ENCODE data around the gene ABHD3. TPM values are rescaled to one million over a fixed set of nuclear protein-coding genes. Genes with fewer than 3 reads are reported as not detected.
"Not testable (repeated sequence)": the region's sequence is repeated elsewhere in the genome, so short reads cannot be mapped to it uniquely, and the experiment has no call there.

Gene ABHD3
- total and polyA plus RNA-seq, 4 donors, result 10.2 to 26.0 (median 24.3) TPM

DNA sequence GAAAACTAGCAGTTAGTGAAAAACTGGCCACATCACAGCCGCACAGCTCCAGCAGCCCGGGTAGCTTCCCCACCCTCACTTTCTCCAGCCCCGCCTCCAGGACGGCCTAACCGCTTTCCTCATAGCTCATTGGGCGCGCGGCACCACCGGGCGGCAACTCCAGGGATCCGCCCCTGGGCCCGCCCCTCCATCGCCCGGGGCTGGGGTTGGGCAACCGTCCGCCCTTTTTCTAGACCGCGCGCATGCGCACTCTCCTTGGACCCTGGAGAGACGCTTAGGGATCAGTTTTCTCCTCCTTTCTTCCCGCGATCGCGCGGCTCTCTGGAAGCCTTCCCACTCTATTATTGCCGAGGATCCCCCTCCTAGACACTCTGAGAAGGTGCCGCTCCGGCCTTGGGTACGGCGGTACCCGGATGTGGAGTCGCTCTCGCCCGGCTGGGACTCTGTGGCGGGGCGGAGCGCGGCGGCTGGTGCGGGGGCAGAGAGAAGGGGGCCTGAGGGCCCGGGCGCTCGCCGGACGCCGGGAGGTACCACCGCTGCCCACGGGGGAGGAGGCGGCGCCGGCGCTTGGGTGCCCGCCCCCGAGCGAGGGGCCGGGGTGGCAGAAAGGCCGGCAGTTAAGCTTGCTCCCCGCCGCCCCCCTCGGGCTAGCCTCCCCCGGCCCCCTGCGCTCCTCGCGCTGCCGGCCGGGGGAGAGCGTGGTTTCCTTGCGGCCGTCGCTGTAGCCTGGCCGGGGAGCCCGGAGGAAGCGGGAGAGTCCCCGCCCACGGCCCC, 36.2 kb upstream of the ABHD3 start, which contains the start of gene MIB1:
MIB1 (plus strand) TSS at position 255 of the 774 bp plus-strand sequence. CDS start 792 bp downstream, outside the sequence.
- Histone ChIP-seq H3K27me3 (ENCODE audit: control insufficient read depth, insufficient read depth, low read length) (no peaks in the 10 kb centered on the region), H3K4me3 (ENCODE audit: low read depth, low read length) (peak within 1 kb of the TSS; percentile 79), H3K4me1 (ENCODE audit: control insufficient read depth, insufficient read depth, low read length) (peaks cover 4% of the 10 kb centered on the region), H3K27ac (ENCODE audit: low read depth, low read length) (peak within 1 kb of the TSS; percentile 98), H3K9me3 (ENCODE audit: control insufficient read depth, insufficient read depth, low read length) (no peaks in the 10 kb centered on the region), H3K36me3 (ENCODE audit: control insufficient read depth, insufficient read depth, low read length) (no peaks in the 10 kb centered on the region)
- under 1% methylated on average over 76 of the region's 76 CpGs for WGBS (ENCODE audit: insufficient coverage)
- DNase-seq (ENCODE audit: low read depth in 4 of 6, low spot score in 6 of 6), result peak; percentile 98 to 100 (median 100)

DNA sequence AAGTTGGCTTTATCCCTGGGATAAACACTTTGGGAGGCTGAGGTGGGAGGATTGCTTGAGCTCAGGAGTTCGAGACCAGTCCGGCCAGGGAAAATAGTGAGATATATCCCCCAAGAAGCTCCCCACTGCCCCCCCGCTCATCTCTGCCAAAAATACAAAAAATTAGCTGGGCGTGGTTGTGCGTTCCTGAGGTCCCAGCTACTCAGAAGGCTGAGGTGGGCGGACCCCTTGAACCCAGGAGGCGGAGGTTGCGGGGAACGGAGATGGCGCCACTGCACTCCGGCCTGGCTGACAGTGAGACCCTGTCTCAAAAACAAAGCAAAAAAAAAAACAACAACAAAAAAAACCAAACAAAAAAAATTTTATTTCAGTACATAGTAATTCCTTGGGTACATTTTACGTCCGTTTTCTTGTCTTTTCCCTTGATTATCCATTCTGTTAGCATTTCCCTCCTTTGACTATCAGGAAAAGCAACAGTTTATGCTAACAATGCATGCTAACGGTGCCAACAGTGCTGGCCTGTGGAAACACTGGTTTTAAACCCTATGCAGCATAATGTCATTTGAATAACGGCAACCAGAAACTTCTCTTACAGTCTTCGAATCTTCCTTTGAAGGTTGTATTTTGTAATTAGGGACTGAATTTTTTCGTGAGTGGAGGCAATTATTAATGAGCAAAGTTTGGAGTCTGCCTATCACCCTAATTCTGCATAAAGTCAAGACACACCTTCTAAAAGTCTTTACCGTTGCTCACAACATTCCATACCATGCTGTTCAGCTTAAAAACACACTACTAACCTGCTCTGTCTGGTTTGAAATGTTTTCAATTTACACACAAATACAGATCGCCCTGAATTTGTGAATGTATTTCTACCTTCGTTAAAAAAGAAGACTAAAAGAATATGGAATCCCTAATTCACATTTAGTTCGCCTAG, 35.3 kb upstream of the ABHD3 start:
- DNase-seq (ENCODE audit: low read depth in 4 of 6, low spot score in 6 of 6), result peak in 1 of 6 donors; percentile 56
- H3K9me3 ChIP-seq (ENCODE audit: control insufficient read depth, insufficient read depth, low read length), result no peaks in the 10 kb centered on the region
- H3K36me3 ChIP-seq (ENCODE audit: control insufficient read depth, insufficient read depth, low read length), result no peaks in the 10 kb centered on the region
- H3K4me3 ChIP-seq (ENCODE audit: low read depth, low read length), result peak overlapping the region; percentile 79
- peak overlapping the region; percentile 98 for H3K27ac ChIP-seq (ENCODE audit: low read depth, low read length)
- 71% methylated on average over 11 of the region's 21 CpGs for WGBS (ENCODE audit: insufficient coverage)
- peaks cover 4% of the 10 kb centered on the region for H3K4me1 ChIP-seq (ENCODE audit: control insufficient read depth, insufficient read depth, low read length)
- H3K27me3 ChIP-seq (ENCODE audit: control insufficient read depth, insufficient read depth, low read length), result no peaks in the 10 kb centered on the region

DNA sequence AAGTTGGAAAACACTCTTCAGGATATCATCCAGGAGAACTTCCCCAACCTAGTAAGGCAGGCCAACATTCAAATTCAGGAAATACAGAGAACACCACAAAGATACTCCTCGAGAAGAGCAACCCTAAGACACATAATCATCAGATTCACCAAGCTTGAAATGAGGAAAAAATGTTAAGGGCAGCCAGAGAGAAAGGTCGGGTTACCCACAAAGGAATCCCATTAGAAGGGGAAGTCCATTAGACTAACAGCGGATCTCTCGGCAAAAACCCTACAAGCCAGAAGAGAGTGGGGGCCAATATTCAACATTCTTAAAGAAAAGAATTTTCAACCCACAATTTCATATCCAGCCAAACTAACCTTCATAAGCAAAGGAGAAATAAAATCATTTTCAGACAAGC, 32.4 kb upstream of the ABHD3 start:
- not testable (repeated sequence) for DNase-seq (ENCODE audit: low read depth in 4 of 6, low spot score in 6 of 6); H3K9me3 ChIP-seq (ENCODE audit: control insufficient read depth, insufficient read depth, low read length); H3K27ac ChIP-seq (ENCODE audit: low read depth, low read length); H3K4me3 ChIP-seq (ENCODE audit: low read depth, low read length); H3K36me3 ChIP-seq (ENCODE audit: control insufficient read depth, insufficient read depth, low read length); H3K4me1 ChIP-seq (ENCODE audit: control insufficient read depth, insufficient read depth, low read length); H3K27me3 ChIP-seq (ENCODE audit: control insufficient read depth, insufficient read depth, low read length)
- no CpG with 5 or more reads among the region's 4 CpGs for WGBS (ENCODE audit: insufficient coverage)

DNA sequence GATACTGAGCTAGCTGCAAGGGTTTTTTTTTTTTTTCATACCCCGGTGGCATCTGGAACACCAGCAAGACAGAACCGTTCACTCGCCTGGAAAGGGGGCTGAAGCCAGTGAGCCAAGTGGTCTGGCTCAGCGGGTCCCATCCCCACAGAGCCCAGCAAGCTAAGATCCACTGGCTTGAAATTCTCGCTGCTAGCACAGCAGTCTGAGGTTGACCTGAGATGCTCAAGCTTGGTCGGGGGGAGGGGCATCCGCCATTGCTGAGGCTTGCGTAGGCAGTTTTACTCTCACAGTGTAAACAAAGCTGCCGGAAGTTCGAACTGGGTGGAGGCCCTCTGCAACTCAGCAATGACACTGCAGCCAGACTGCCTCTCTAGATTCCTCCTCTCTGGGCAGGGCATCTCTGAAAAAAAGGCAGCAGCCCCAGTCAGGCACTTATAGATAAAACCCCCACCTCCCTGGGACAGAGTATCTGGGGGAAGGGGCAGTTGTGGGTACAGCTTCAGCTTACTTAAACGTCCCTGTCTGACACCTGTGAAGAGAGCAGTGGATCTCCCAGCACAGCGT, 31.0 kb upstream of the ABHD3 start:
- DNase-seq (ENCODE audit: low read depth in 4 of 6, low spot score in 6 of 6), result no peak
- WGBS (ENCODE audit: insufficient coverage), result 74% methylated on average over 12 of the region's 12 CpGs
- Histone ChIP-seq H3K4me1 (ENCODE audit: control insufficient read depth, insufficient read depth, low read length) (peaks cover 4% of the 10 kb centered on the region), H3K27me3 (ENCODE audit: control insufficient read depth, insufficient read depth, low read length) (no peaks in the 10 kb centered on the region), H3K36me3 (ENCODE audit: control insufficient read depth, insufficient read depth, low read length) (no peaks in the 10 kb centered on the region), H3K27ac (ENCODE audit: low read depth, low read length) (no peak overlapping the region), H3K4me3 (ENCODE audit: low read depth, low read length) (no peak overlapping the region), H3K9me3 (ENCODE audit: control insufficient read depth, insufficient read depth, low read length) (no peaks in the 10 kb centered on the region)

DNA sequence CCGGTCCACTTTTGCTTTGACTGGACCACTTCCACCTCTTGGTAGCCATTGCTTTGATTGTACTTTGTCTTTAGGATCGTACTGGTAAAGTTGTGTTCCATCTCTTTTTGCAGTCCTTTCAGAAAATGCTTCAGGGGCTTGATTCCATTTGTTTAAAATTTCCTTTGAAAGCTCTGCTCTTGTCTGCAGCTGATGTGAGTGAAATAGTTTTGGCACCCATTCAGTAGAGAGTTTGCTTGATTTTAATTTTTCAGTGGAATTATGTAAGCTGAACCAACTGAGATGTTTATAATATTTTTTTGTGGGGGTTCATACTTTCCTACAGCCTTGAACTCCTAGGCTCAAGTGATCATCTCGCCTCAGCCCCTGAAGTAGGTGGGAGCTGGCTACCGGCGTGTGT, 28.4 kb upstream of the ABHD3 start:
- WGBS (ENCODE audit: insufficient coverage), result 100% methylated on average over 3 of the region's 5 CpGs
- Histone ChIP-seq H3K27ac (ENCODE audit: low read depth, low read length) (no peak overlapping the region), H3K4me3 (ENCODE audit: low read depth, low read length) (no peak overlapping the region), H3K9me3 (ENCODE audit: control insufficient read depth, insufficient read depth, low read length) (no peaks in the 10 kb centered on the region), H3K36me3 (ENCODE audit: control insufficient read depth, insufficient read depth, low read length) (no peaks in the 10 kb centered on the region), H3K4me1 (ENCODE audit: control insufficient read depth, insufficient read depth, low read length) (no peaks in the 10 kb centered on the region), H3K27me3 (ENCODE audit: control insufficient read depth, insufficient read depth, low read length) (no peaks in the 10 kb centered on the region)
- DNase-seq (ENCODE audit: low read depth in 4 of 6, low spot score in 6 of 6), result no peak

DNA sequence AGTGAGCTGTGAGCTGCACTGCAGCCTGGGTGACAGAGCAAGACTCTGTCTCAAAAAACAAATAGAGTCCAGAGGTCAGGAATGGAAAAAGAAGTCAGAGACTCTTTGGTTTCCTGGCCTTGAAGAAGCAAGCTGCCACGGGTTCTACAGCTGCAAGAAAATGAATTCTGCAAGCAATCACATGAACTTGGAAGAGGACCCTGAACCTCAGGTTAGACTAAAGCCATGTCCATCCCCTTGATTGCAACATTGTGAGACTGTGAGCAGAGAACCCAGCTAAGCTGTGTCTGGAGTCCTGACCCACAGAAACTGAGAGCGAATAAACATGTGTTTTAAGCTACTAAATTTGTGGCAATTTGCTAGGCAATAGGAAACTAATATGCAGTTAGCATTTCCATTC, 23.1 kb upstream of the ABHD3 start:
- no peaks in the 10 kb centered on the region for H3K27me3 ChIP-seq (ENCODE audit: control insufficient read depth, insufficient read depth, low read length)
- no peak overlapping the region for H3K27ac ChIP-seq (ENCODE audit: low read depth, low read length)
- no peaks in the 10 kb centered on the region for H3K36me3 ChIP-seq (ENCODE audit: control insufficient read depth, insufficient read depth, low read length)
- H3K9me3 ChIP-seq (ENCODE audit: control insufficient read depth, insufficient read depth, low read length), result no peaks in the 10 kb centered on the region
- WGBS (ENCODE audit: insufficient coverage), result 74% methylated on average over 1 of the region's 2 CpGs
- no peaks in the 10 kb centered on the region for H3K4me1 ChIP-seq (ENCODE audit: control insufficient read depth, insufficient read depth, low read length)
- no peak for DNase-seq (ENCODE audit: low read depth in 4 of 6, low spot score in 6 of 6)
- no peak overlapping the region for H3K4me3 ChIP-seq (ENCODE audit: low read depth, low read length)

DNA sequence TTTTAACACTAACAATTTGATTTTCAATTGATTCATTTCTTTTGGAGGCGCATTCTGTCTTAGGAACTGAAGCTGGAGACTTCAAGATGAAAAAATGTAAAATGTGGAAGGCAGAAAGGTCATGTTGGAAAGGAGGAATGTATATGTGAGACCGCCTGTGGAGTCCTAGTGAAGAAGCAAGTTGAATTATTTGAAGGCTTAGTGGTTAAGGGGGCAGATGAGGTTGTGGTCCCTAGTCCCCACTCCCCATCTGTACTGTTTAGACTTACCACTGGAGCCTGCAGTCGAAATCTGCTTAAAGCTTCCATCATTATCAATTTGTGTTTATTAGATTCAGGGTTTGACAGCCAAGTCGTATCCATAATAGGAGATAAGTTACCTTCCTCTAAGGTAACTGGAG, 20.6 kb upstream of the ABHD3 start:
- Histone ChIP-seq H3K36me3 (ENCODE audit: control insufficient read depth, insufficient read depth, low read length) (no peaks in the 10 kb centered on the region), H3K4me3 (ENCODE audit: low read depth, low read length) (no peak overlapping the region), H3K4me1 (ENCODE audit: control insufficient read depth, insufficient read depth, low read length) (no peaks in the 10 kb centered on the region), H3K27me3 (ENCODE audit: control insufficient read depth, insufficient read depth, low read length) (no peaks in the 10 kb centered on the region), H3K27ac (ENCODE audit: low read depth, low read length) (no peak overlapping the region), H3K9me3 (ENCODE audit: control insufficient read depth, insufficient read depth, low read length) (no peaks in the 10 kb centered on the region)
- WGBS (ENCODE audit: insufficient coverage), result no CpG with 5 or more reads among the region's 4 CpGs
- no peak for DNase-seq (ENCODE audit: low read depth in 4 of 6, low spot score in 6 of 6)

DNA sequence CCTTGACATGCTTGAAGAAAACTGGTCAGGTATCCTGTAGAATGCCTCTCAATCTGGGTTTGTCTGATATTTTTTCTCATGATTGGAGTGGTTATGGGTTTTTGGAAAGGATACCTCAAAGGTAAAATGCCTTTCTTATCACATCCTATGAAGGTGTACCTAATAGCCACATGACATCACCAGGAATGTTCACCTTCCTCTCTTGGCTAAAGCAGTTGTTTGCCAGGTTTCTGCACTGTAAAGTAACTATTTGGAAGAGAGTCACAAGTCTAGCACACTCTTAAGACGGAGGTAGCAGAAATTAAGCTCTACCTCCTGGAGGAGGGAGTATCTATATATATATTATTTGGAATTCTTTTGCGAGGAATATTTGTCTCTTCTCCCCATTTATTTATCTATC, 18.1 kb upstream of the ABHD3 start:
- DNase-seq (ENCODE audit: low read depth in 4 of 6, low spot score in 6 of 6), result no peak
- no peaks in the 10 kb centered on the region for H3K4me1 ChIP-seq (ENCODE audit: control insufficient read depth, insufficient read depth, low read length)
- no peaks in the 10 kb centered on the region for H3K27me3 ChIP-seq (ENCODE audit: control insufficient read depth, insufficient read depth, low read length)
- no peak overlapping the region for H3K27ac ChIP-seq (ENCODE audit: low read depth, low read length)
- H3K36me3 ChIP-seq (ENCODE audit: control insufficient read depth, insufficient read depth, low read length), result no peaks in the 10 kb centered on the region
- H3K9me3 ChIP-seq (ENCODE audit: control insufficient read depth, insufficient read depth, low read length), result no peaks in the 10 kb centered on the region
- no peak overlapping the region for H3K4me3 ChIP-seq (ENCODE audit: low read depth, low read length)
- WGBS (ENCODE audit: insufficient coverage), result no CpG with 5 or more reads among the region's 2 CpGs

DNA sequence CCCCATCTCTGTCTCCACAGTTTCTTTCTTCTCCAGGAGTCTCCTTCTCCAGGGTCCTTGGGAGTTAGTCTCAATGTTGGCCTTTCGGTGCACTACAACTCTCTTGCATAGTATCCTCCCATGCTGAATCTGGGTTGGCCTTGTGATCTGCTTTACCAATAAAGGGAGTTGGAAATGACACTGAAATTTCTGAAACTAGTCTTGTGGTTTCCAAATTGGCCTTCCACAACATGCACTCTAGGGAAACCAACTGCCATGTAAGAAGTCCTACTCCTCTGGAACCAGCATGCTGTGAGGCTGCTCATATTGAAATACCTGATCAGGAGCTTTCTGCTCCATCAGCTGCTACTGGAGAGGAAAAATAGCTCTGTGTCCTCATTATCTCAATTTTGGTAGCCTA, 9.9 kb upstream of the ABHD3 start:
- no peaks in the 10 kb centered on the region for H3K36me3 ChIP-seq (ENCODE audit: control insufficient read depth, insufficient read depth, low read length)
- no peak overlapping the region for H3K27ac ChIP-seq (ENCODE audit: low read depth, low read length)
- WGBS (ENCODE audit: insufficient coverage), result no CpG with 5 or more reads among the region's 1 CpG

More for the DNA sequence above, 9.9 kb upstream of the ABHD3 start:
- H3K4me3 ChIP-seq (ENCODE audit: low read depth, low read length), result no peak overlapping the region
- DNase-seq (ENCODE audit: low read depth in 4 of 6, low spot score in 6 of 6), result no peak
- no peaks in the 10 kb centered on the region for H3K27me3 ChIP-seq (ENCODE audit: control insufficient read depth, insufficient read depth, low read length)
- no peaks in the 10 kb centered on the region for H3K4me1 ChIP-seq (ENCODE audit: control insufficient read depth, insufficient read depth, low read length)
- peaks cover 2% of the 10 kb centered on the region for H3K9me3 ChIP-seq (ENCODE audit: control insufficient read depth, insufficient read depth, low read length)
